Measurements from ENCODE around the gene CEP19.

CEP19 gene

DNA sequence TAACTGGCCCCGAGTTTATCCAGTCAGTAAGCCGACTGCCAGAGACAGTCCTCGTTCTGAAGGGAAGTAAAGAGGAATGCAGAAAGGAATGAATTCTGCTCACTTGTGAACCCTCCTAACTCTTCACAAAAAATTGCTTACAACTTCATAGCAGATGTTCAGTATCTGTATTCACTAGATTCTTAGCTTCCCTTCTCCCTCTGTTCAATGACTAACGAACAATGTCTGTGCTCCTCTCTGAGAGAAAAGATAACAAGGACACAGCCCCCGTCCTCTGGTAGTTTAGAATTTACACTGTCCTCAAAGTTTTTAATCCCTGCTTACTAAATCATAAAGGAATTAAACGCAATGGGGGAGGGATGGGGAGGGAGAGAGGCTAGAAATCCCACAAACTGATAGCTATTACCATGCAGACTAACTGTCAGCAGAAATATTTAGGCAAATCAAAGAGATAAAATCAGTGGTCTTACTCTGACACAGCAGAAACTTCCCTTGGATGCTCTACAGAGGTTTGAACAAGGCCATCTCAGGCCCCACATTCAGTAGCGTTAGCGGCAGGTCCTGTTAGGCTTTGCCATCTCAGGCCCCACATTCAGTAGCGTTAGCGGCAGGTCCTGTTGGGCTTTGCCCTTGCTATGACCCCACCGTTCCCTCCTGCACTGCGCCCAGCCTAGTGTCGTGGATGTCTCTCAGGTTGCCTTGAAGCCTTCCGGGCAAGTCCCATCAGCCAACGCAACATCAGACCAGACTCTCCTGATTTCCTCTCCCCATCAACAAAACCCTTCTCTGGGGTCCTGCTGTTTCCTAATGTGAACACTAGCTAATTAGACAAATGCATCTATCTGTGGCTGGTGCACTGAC, 49.1 kb downstream of the CEP19 start:
- DNase-seq, result no peak

DNA sequence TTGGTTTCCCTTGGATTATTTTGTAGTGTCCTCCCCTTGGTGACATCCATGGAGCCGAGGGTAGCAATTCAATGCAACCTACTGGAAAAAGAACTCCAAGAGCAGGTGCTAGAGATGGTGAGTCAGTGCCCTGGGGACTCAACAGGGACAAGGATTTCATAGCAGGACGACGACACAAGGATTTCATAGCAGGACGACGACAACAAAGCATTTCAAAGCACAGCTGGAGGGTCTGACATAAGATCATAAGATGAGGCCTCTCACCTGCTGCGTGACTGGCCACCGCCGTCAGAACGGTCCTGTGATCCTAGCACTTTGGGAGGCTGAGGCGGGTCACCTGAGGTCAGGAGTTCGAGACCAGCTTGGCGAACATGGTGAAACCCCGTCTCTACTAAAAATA, 50.0 kb downstream of the CEP19 start:
- no peak for DNase-seq

DNA sequence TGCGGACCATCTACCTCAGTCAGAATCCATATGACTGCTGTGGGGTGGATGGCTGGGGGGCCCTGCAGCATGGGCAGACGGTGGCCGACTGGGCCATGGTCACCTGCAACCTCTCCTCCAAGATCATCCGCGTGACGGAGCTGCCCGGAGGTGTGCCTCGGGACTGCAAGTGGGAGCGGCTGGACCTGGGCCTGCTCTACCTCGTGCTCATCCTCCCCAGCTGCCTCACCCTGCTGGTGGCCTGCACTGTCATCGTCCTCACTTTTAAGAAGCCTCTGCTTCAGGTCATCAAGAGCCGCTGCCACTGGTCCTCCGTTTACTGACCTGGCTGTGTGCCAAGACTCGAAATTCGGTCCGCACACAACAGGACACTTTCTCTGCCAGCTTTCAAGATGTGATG, 50.6 kb downstream of the CEP19 start:
- no peak for DNase-seq

DNA sequence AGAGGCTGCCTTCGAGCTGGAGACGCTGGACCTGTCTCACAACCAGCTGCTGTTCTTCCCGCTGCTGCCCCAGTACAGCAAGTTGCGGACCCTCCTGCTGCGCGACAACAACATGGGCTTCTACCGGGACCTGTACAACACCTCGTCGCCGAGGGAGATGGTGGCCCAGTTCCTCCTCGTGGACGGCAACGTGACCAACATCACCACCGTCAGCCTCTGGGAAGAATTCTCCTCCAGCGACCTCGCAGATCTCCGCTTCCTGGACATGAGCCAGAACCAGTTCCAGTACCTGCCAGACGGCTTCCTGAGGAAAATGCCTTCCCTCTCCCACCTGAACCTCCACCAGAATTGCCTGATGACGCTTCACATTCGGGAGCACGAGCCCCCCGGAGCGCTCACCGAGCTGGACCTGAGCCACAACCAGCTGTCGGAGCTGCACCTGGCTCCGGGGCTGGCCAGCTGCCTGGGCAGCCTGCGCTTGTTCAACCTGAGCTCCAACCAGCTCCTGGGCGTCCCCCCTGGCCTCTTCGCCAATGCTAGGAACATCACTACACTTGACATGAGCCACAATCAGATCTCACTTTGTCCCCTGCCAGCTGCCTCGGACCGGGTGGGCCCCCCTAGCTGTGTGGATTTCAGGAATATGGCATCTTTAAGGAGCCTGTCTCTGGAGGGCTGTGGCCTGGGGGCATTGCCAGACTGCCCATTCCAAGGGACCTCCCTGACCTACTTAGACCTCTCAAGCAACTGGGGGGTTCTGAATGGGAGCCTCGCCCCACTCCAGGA, 51.5 kb downstream of the CEP19 start:
- no peak for DNase-seq

DNA sequence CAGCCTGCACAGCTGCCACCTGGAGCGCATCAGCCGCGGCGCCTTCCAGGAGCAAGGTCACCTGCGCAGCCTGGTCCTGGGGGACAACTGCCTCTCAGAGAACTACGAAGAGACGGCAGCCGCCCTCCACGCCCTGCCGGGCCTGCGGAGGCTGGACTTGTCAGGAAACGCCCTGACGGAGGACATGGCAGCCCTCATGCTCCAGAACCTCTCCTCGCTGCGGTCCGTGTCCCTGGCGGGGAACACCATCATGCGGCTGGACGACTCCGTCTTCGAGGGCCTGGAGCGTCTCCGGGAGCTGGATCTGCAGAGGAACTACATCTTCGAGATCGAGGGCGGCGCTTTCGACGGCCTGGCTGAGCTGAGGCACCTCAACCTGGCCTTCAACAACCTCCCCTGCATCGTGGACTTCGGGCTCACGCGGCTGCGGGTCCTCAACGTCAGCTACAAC, 52.1 kb downstream of the CEP19 start:
- no peak for DNase-seq

Data from activated T-cell treated with anti-CD3 and anti-CD28 coated beads, Interleukin-2, amount 50 U/mL, for 1 hour (primary cell).